Caco-2 (cell line): Measurements from ENCODE around the gene HCN1. TPM values are rescaled to one million over a fixed set of nuclear protein-coding genes. Genes with fewer than 3 reads are reported as not detected.

Experiments
- BruUV-seq: library from RNA; stranded (reverse); fragments of 400-500 nt; replicated peaks from 2 replicates; lab custom pipeline; 2021; lab: Mats Ljungman, UMichigan
- CTCF ChIA-PET: fragments of 300-600 bp; sonication (Branson Sonifier 250); formaldehyde crosslinking; loops from one replicate; lab custom pipeline; 2022; ENCODE audit warnings: antibody characterized with exemption; lab: Charles Lee
- POLR2A ChIA-PET: fragments of 300-600 bp; sonication (Branson Sonifier 250); formaldehyde crosslinking; loops from one replicate; lab custom pipeline; 2022; ENCODE audit warnings: antibody characterized with exemption; lab: Charles Lee
- DNase-seq, 2 experiments: peaks; one replicate each; pipeline versions ENCODE4 v3.0.0 to v3.0.0-alpha.2; 2020 to 2022
- H3K27me3 ChIP-seq: replicated peaks from 2 replicates; pipeline ENCODE4 v1.6.0; 2011; ENCODE audit warnings: low read length; ENCODE audit not compliant: control insufficient read depth, insufficient read depth
- H3K36me3 ChIP-seq: 2 replicates; pipeline ENCODE4 v1.5.1; 2011; ENCODE audit warnings: low read length; ENCODE audit not compliant: control insufficient read depth, insufficient read depth
- H3K4me1 ChIP-seq: fragments of 250-450 bp; sonication (Bioruptor Pico); 2 replicates; pipeline ENCODE4 v1.5.1; 2020; ENCODE audit warnings: mild to moderate bottlenecking
- H3K4me3 ChIP-seq: 2 replicates; pipeline ENCODE4 v1.5.1; 2011; ENCODE audit warnings: low read depth, mild to moderate bottlenecking, control low read depth, low read length
- H3K9me3 ChIP-seq: fragments of 250-450 bp; sonication (Bioruptor Pico); 2 replicates; pipeline ENCODE4 v1.5.1; 2020; ENCODE audit warnings: mild to moderate bottlenecking, moderate library complexity
- H3K27ac Mint-ChIP-seq: one replicate; pipeline ENCODE4 v1.8.0; 2022; ENCODE audit warnings: mixed read lengths; ENCODE audit not compliant: unreplicated experiment
- H3K27me3 Mint-ChIP-seq: one replicate; pipeline ENCODE4 v1.8.0; 2022; ENCODE audit warnings: mixed read lengths; ENCODE audit not compliant: insufficient read depth, unreplicated experiment
- H3K36me3 Mint-ChIP-seq: one replicate; pipeline ENCODE4 v1.8.0; 2022; ENCODE audit warnings: mild to moderate bottlenecking, mixed read lengths; ENCODE audit not compliant: insufficient read depth, unreplicated experiment
- H3K4me1 Mint-ChIP-seq: one replicate; pipeline ENCODE4 v1.8.0; 2022; ENCODE audit warnings: low read depth, mixed read lengths; ENCODE audit not compliant: unreplicated experiment
- H3K4me3 Mint-ChIP-seq: one replicate; pipeline ENCODE4 v1.8.0; 2022; ENCODE audit warnings: mild to moderate bottlenecking, moderate library complexity, mixed read lengths; ENCODE audit not compliant: unreplicated experiment
- H3K9me3 Mint-ChIP-seq: one replicate; pipeline ENCODE4 v1.8.0; 2022; ENCODE audit warnings: mixed read lengths; ENCODE audit not compliant: unreplicated experiment
- CTCF ChIP-seq, 2 experiments: fragments of 200-600 bp in 1 of 2; IDR thresholded peaks; 1 replicate in 1 of 2; 2 replicates in 1 of 2; pipeline versions ENCODE4 v1.5.1 to v1.8.0; 2011 to 2022; ENCODE audit warnings: antibody characterized with exemption in 1 of 2, control low read depth in 1 of 2, inconsistent platforms in 1 of 2, low read depth in 1 of 2, low read length in 1 of 2, mild to moderate bottlenecking in 1 of 2, moderate library complexity in 1 of 2; ENCODE audit not compliant: insufficient read depth in 1 of 2, severe bottlenecking in 1 of 2, unreplicated experiment in 1 of 2
- intact Hi-C: fragments of 100-400 bp; cut with micrococcal nuclease; formaldehyde crosslinking; loops from one replicate; pipeline ENCODE4 v1.10.0; 2022; ENCODE audit not compliant: unreplicated experiment
- total RNA-seq: library from RNA; stranded (reverse); gene quantifications from 2 replicates; pipeline ENCODE4 v1.2.3, GENCODE V29; 2022

The HCN1 gene
- total RNA-seq, 1 experiment from 2014 or later: not detected

- DNase-seq: no peak
- Mint-ChIP-seq H3K27ac (no peak overlapping the region), H3K36me3 (no peaks in the 10 kb centered on the region), H3K9me3 (no peaks in the 10 kb centered on the region), H3K4me3 (no peak overlapping the region), H3K4me1 (no peaks in the 10 kb centered on the region), H3K27me3 (no peaks in the 10 kb centered on the region)
- Histone ChIP-seq H3K4me1 (no peaks in the 10 kb centered on the region), H3K27me3 (no peaks in the 10 kb centered on the region), H3K4me3 (no peak overlapping the region), H3K9me3 (no peaks in the 10 kb centered on the region), H3K36me3 (no peaks in the 10 kb centered on the region)
- CTCF ChIA-PET: no interaction called here
- intact Hi-C loops: no loop called here
- no peak for TF ChIP-seq CTCF (IDR thresholded peaks at IDR 0.05; ENCODE audit: insufficient read depth in 1 of 2, low read depth in 1 of 2, low read length in 1 of 2, severe bottlenecking in 1 of 2, unreplicated experiment in 1 of 2)
- POLR2A ChIA-PET: no interaction called here
- BruUV-seq: no TSS peak
Observed at GRCh38 chr5:45402804-45403455, 293.2 kb downstream of the HCN1 start.

GRCh38 chr5:45399041-45399440, 297.1 kb downstream of the HCN1 start:
- H3K9me3 ChIP-seq: no peaks in the 10 kb centered on the region
- no TSS peak for BruUV-seq
- H3K27me3 Mint-ChIP-seq: no peaks in the 10 kb centered on the region
- CTCF ChIA-PET: no interaction called here
- H3K36me3 Mint-ChIP-seq: no peaks in the 10 kb centered on the region
- TF ChIP-seq CTCF (IDR thresholded peaks at IDR 0.05; ENCODE audit: insufficient read depth in 1 of 2, low read depth in 1 of 2, low read length in 1 of 2, severe bottlenecking in 1 of 2, unreplicated experiment in 1 of 2): no peak
- H3K4me1 ChIP-seq: no peaks in the 10 kb centered on the region
- H3K4me3 Mint-ChIP-seq: no peak overlapping the region
- H3K4me3 ChIP-seq: no peak overlapping the region
- DNase-seq: no peak
- no peaks in the 10 kb centered on the region for H3K4me1 Mint-ChIP-seq
- H3K27me3 ChIP-seq: no peaks in the 10 kb centered on the region
- no peak overlapping the region for H3K27ac Mint-ChIP-seq
- intact Hi-C loops: no loop called here
- no peaks in the 10 kb centered on the region for H3K9me3 Mint-ChIP-seq
- H3K36me3 ChIP-seq: no peaks in the 10 kb centered on the region
- POLR2A ChIA-PET: no interaction called here

- TF ChIP-seq CTCF (IDR thresholded peaks at IDR 0.05; ENCODE audit: insufficient read depth in 1 of 2, low read depth in 1 of 2, low read length in 1 of 2, severe bottlenecking in 1 of 2, unreplicated experiment in 1 of 2): no peak
- intact Hi-C loops: no loop called here
- no peaks in the 10 kb centered on the region for H3K27me3 Mint-ChIP-seq
- H3K36me3 Mint-ChIP-seq: no peaks in the 10 kb centered on the region
- H3K27ac Mint-ChIP-seq: no peak overlapping the region
- no peak overlapping the region for H3K4me3 ChIP-seq
- H3K4me1 Mint-ChIP-seq: no peaks in the 10 kb centered on the region
- no TSS peak for BruUV-seq
- ChIA-PET POLR2A (no interaction called here), CTCF (no interaction called here)
- no peak overlapping the region for H3K4me3 Mint-ChIP-seq
- no peaks in the 10 kb centered on the region for H3K36me3 ChIP-seq
- no peaks in the 10 kb centered on the region for H3K4me1 ChIP-seq
- H3K27me3 ChIP-seq: no peaks in the 10 kb centered on the region
- no peaks in the 10 kb centered on the region for H3K9me3 Mint-ChIP-seq
- no peaks in the 10 kb centered on the region for H3K9me3 ChIP-seq
- no peak for DNase-seq
Observed at GRCh38 chr5:45385321-45386058, 310.7 kb downstream of the HCN1 start.
